ENCODE results near the gene CNBD2. TPM values are rescaled to one million over a fixed set of nuclear protein-coding genes. Genes with fewer than 3 reads are reported as not detected.
"Not testable (repeated sequence)": the region's sequence is repeated elsewhere in the genome, so short reads cannot be mapped to it uniquely, and the experiment has no call there.

CNBD2 gene
- polyA plus RNA-seq, 1 donor (not counting 4 experiments of a cell fraction or from before 2014, with no cell fraction given) = 3.0 TPM

GRCh38 chr20:36074983-36075382 is 106.6 kb downstream of the CNBD2 start:
- H3K9me1 ChIP-seq (ENCODE audit: control insufficient read depth, extremely low read depth, insufficient read depth, low read length) = no peaks in the 10 kb centered on the region

GRCh38 chr20:36077762-36078161 is 109.4 kb downstream of the CNBD2 start:
- dilution Hi-C loops (cut with MboI; ENCODE audit: extremely low pct_ligation_motif_present, low sequenced_read_pairs); H3K79me2 ChIP-seq (ENCODE audit: control insufficient read depth, insufficient read depth, low read length); H3K9ac ChIP-seq (ENCODE audit: control insufficient read depth, extremely low read depth, insufficient read depth, low read length); FAIRE-seq; H3K4me1 ChIP-seq (ENCODE audit: control insufficient read depth, extremely low read depth, insufficient read depth, low read length); H4K20me1 ChIP-seq (ENCODE audit: control insufficient read depth, extremely low read depth, insufficient read depth, low read length); H2AFZ ChIP-seq (ENCODE audit: control insufficient read depth, low read length); H3K9me1 ChIP-seq (ENCODE audit: control insufficient read depth, extremely low read depth, insufficient read depth, low read length); H3K27ac ChIP-seq (ENCODE audit: control insufficient read depth, insufficient read depth, low read length); H3K4me2 ChIP-seq (ENCODE audit: control insufficient read depth, extremely low read depth, insufficient read depth, low read depth, low read length); H3K36me3 ChIP-seq (ENCODE audit: control insufficient read depth in 2 of 2, extremely low read depth in 1 of 2, insufficient read depth in 2 of 2, low read length in 2 of 2); H3K9me3 ChIP-seq (ENCODE audit: control insufficient read depth, low read depth, low read length); DNase-seq (ENCODE audit: low read depth, low spot score); H3K4me3 ChIP-seq (ENCODE audit: control insufficient read depth in 2 of 3, extremely low read depth in 1 of 3, insufficient read depth in 2 of 3, low read depth in 1 of 3, low read length in 3 of 3); H3K27me3 ChIP-seq (ENCODE audit: control insufficient read depth, extremely low read depth, insufficient read depth, low read length): not testable (repeated sequence)

More at GRCh38 chr20:36074983-36075382, 106.6 kb downstream of the CNBD2 start:
- no peaks in the 10 kb centered on the region for H3K27me3 ChIP-seq (ENCODE audit: control insufficient read depth, extremely low read depth, insufficient read depth, low read length)
- DNase-seq (ENCODE audit: low read depth, low spot score) (no peak), FAIRE-seq (no peak)
- peaks cover 2% of the 10 kb centered on the region for H3K4me1 ChIP-seq (ENCODE audit: control insufficient read depth, extremely low read depth, insufficient read depth, low read length)
- no peak for TF ChIP-seq EZH2 (IDR thresholded peaks at IDR 0.05; ENCODE audit: low read length)
- no peak for TF ChIP-seq CTCF (optimal IDR thresholded peaks at IDR 0.05 in 1 of 3, IDR thresholded peaks at IDR 0.05 in 1 of 3, conservative IDR thresholded peaks at IDR 0.05 in 1 of 3; ENCODE audit: extremely low read depth in 1 of 3, insufficient read depth in 2 of 3, low read length in 3 of 3)
- dilution Hi-C loops (cut with MboI; ENCODE audit: extremely low pct_ligation_motif_present, low sequenced_read_pairs) = no loop called here
- no peaks in the 10 kb centered on the region for H3K36me3 ChIP-seq (ENCODE audit: control insufficient read depth in 2 of 2, extremely low read depth in 1 of 2, insufficient read depth in 2 of 2, low read length in 2 of 2)
- H3K79me2 ChIP-seq (ENCODE audit: control insufficient read depth, insufficient read depth, low read length) = no peaks in the 10 kb centered on the region
- H3K4me2 ChIP-seq (ENCODE audit: control insufficient read depth, extremely low read depth, insufficient read depth, low read depth, low read length) = no peak overlapping the region
- H3K9ac ChIP-seq (ENCODE audit: control insufficient read depth, extremely low read depth, insufficient read depth, low read length) = no peak overlapping the region
- no peak overlapping the region for H3K27ac ChIP-seq (ENCODE audit: control insufficient read depth, insufficient read depth, low read length)
- H2AFZ ChIP-seq (ENCODE audit: control insufficient read depth, low read length) = no peak overlapping the region
- H3K9me3 ChIP-seq (ENCODE audit: control insufficient read depth, low read depth, low read length) = no peaks in the 10 kb centered on the region
- H3K4me3 ChIP-seq (ENCODE audit: control insufficient read depth in 2 of 3, extremely low read depth in 1 of 3, insufficient read depth in 2 of 3, low read depth in 1 of 3, low read length in 3 of 3) = no peak overlapping the region
- no peaks in the 10 kb centered on the region for H4K20me1 ChIP-seq (ENCODE audit: control insufficient read depth, extremely low read depth, insufficient read depth, low read length)

- DNase-seq (ENCODE audit: low read depth, low spot score) (no peak), FAIRE-seq (no peak)
- no peak overlapping the region for H3K4me2 ChIP-seq (ENCODE audit: control insufficient read depth, extremely low read depth, insufficient read depth, low read depth, low read length)
- dilution Hi-C loops (cut with MboI; ENCODE audit: extremely low pct_ligation_motif_present, low sequenced_read_pairs) = no loop called here
- no peaks in the 10 kb centered on the region for H3K79me2 ChIP-seq (ENCODE audit: control insufficient read depth, insufficient read depth, low read length)
- H4K20me1 ChIP-seq (ENCODE audit: control insufficient read depth, extremely low read depth, insufficient read depth, low read length) = no peaks in the 10 kb centered on the region
- H2AFZ ChIP-seq (ENCODE audit: control insufficient read depth, low read length) = no peak overlapping the region
- H3K27ac ChIP-seq (ENCODE audit: control insufficient read depth, insufficient read depth, low read length) = no peak overlapping the region
- H3K36me3 ChIP-seq (ENCODE audit: control insufficient read depth in 2 of 2, extremely low read depth in 1 of 2, insufficient read depth in 2 of 2, low read length in 2 of 2) = no peaks in the 10 kb centered on the region
- no peaks in the 10 kb centered on the region for H3K27me3 ChIP-seq (ENCODE audit: control insufficient read depth, extremely low read depth, insufficient read depth, low read length)
- TF ChIP-seq CTCF (optimal IDR thresholded peaks at IDR 0.05 in 1 of 3, IDR thresholded peaks at IDR 0.05 in 1 of 3, conservative IDR thresholded peaks at IDR 0.05 in 1 of 3; ENCODE audit: extremely low read depth in 1 of 3, insufficient read depth in 2 of 3, low read length in 3 of 3) = no peak
- no peak for TF ChIP-seq EZH2 (IDR thresholded peaks at IDR 0.05; ENCODE audit: low read length)
- no peaks in the 10 kb centered on the region for H3K9me3 ChIP-seq (ENCODE audit: control insufficient read depth, low read depth, low read length)
- no peak overlapping the region for H3K9ac ChIP-seq (ENCODE audit: control insufficient read depth, extremely low read depth, insufficient read depth, low read length)
- H3K4me3 ChIP-seq (ENCODE audit: control insufficient read depth in 2 of 3, extremely low read depth in 1 of 3, insufficient read depth in 2 of 3, low read depth in 1 of 3, low read length in 3 of 3) = no peak overlapping the region
- H3K9me1 ChIP-seq (ENCODE audit: control insufficient read depth, extremely low read depth, insufficient read depth, low read length) = no peaks in the 10 kb centered on the region
- peaks cover 16% of the 10 kb centered on the region for H3K4me1 ChIP-seq (ENCODE audit: control insufficient read depth, extremely low read depth, insufficient read depth, low read length)
Observed at GRCh38 chr20:36079486-36079885, 111.1 kb downstream of the CNBD2 start.

- dilution Hi-C loops (cut with MboI; ENCODE audit: extremely low pct_ligation_motif_present, low sequenced_read_pairs); FAIRE-seq; DNase-seq (ENCODE audit: low read depth, low spot score); H3K9me1 ChIP-seq (ENCODE audit: control insufficient read depth, extremely low read depth, insufficient read depth, low read length); H3K4me2 ChIP-seq (ENCODE audit: control insufficient read depth, extremely low read depth, insufficient read depth, low read depth, low read length); H3K9me3 ChIP-seq (ENCODE audit: control insufficient read depth, low read depth, low read length); H3K9ac ChIP-seq (ENCODE audit: control insufficient read depth, extremely low read depth, insufficient read depth, low read length); H4K20me1 ChIP-seq (ENCODE audit: control insufficient read depth, extremely low read depth, insufficient read depth, low read length); H3K27me3 ChIP-seq (ENCODE audit: control insufficient read depth, extremely low read depth, insufficient read depth, low read length); H3K36me3 ChIP-seq (ENCODE audit: control insufficient read depth in 2 of 2, extremely low read depth in 1 of 2, insufficient read depth in 2 of 2, low read length in 2 of 2); H2AFZ ChIP-seq (ENCODE audit: control insufficient read depth, low read length); H3K4me3 ChIP-seq (ENCODE audit: control insufficient read depth in 2 of 3, extremely low read depth in 1 of 3, insufficient read depth in 2 of 3, low read depth in 1 of 3, low read length in 3 of 3); H3K27ac ChIP-seq (ENCODE audit: control insufficient read depth, insufficient read depth, low read length); H3K79me2 ChIP-seq (ENCODE audit: control insufficient read depth, insufficient read depth, low read length): not testable (repeated sequence)
- peaks cover 19% of the 10 kb centered on the region for H3K4me1 ChIP-seq (ENCODE audit: control insufficient read depth, extremely low read depth, insufficient read depth, low read length)
Observed at GRCh38 chr20:36079984-36080383, 111.6 kb downstream of the CNBD2 start.

Data from keratinocyte (primary cell).